Adrenal gland (tissue), 12 donors: ENCODE results near the gene GJB2. TPM values are rescaled to one million over a fixed set of nuclear protein-coding genes. Genes with fewer than 3 reads are reported as not detected.

Source experiments
- DNase-seq, 7 donors: peaks; one replicate each; pipeline ENCODE4 v3.0.0-alpha.2; 2019 to 2020
- H3K27ac ChIP-seq, 5 donors: fragments of 200-600 bp; sonication (generic) in 4 of 5; 1 replicate in 3 of 5; 2 replicates in 2 of 5; pipeline versions ENCODE4 v1.5.1 to v1.8.0; 2016 to 2020; ENCODE audit warnings: mild to moderate bottlenecking in 1 of 5
- H3K27me3 ChIP-seq: fragments of 200-600 bp; 2 replicates; pipeline ENCODE4 v1.8.0; 2021
- H3K36me3 ChIP-seq, 2 donors: fragments of 200-600 bp; replicated peaks in 1 of 2; 1 replicate in 1 of 2; 2 replicates in 1 of 2; pipeline versions ENCODE4 v1.5.1 to v1.8.0; 2018 to 2022
- H3K4me1 ChIP-seq, 2 donors: fragments of 200-600 bp; replicated peaks in 1 of 2; 1 replicate in 1 of 2; 2 replicates in 1 of 2; pipeline versions ENCODE4 v1.5.1 to v1.8.0; 2018 to 2021
- H3K4me3 ChIP-seq, 4 donors: fragments of 200-600 bp; sonication (generic) in 3 of 4; one replicate each; pipeline ENCODE4 v1.5.1; 2016 to 2018
- H3K9me3 ChIP-seq, 3 donors: fragments of 200-600 bp; sonication (generic) in 1 of 3; replicated peaks in 1 of 3; 1 replicate in 2 of 3; 2 replicates in 1 of 3; pipeline versions ENCODE4 v1.5.1 to v1.8.0; 2016 to 2021
- POLR2A ChIP-seq, 2 donors: fragments of 450-650 bp; IDR thresholded peaks; one replicate each; pipeline ENCODE4 v1.6.1; 2017; ENCODE audit warnings: antibody characterized with exemption in 2 of 2, mild to moderate bottlenecking in 2 of 2, moderate library complexity in 1 of 2
- WGBS, 4 donors: extraction: QIAGEN DNeasy Blood & Tissue Kit in 2 of 4; methylation state at CpG; one replicate each; pipeline versions ENCODE4 v1.1.5 to v1.1.7; 2013 to 2017; 5-methylcytosine and 5-hydroxymethylcytosine counted together
- intact Hi-C, 2 donors: fragments of 100-400 bp; cut with DNase I; formaldehyde crosslinking; loops; one replicate each; pipeline versions ENCODE4 v1.14.1 to v1.15.0; 2022 to 2023
- polyA plus RNA-seq, 3 donors: library from polyadenylated mRNA; stranded (reverse); fragments of 200-250 nt in 2 of 3; fragments of 350-450 nt in 1 of 3; fragmentation: Illumina TruSeq in 1 of 3; extraction: RNeasy Lipid Tissue Mini Kit (QIAGEN cat#74804) in 1 of 3; gene quantifications; one replicate each; pipeline ENCODE4 v1.2.3, GENCODE V29; 2013 to 2014
- total RNA-seq, 9 donors: library from RNA; depleted of rRNA in 4 of 9; stranded (reverse); fragments of >200 nt in 4 of 9; fragments of 120-200 nt in 1 of 9; fragmentation: NEBNext Ultra II Directional in 1 of 9; extraction: Animal tissue kit (Norgen Biotek cat#: 25700) in 1 of 9; gene quantifications; one replicate each; pipeline versions ENCODE4 v1.1.0 to v1.2.4, GENCODE V29; 2013 to 2023
- TF ChIP-seq, protein P1 (sequence below), 6 experiments: fragments of 450-650 bp in 4 of 6; fragments of 200-600 bp in 2 of 6; sonication (generic) in 1 of 6; IDR thresholded peaks; 1 replicate in 5 of 6; 2 replicates in 1 of 6; pipeline versions ENCODE4 v1.5.1 to v1.8.0; 2016 to 2021; ENCODE audit warnings: antibody characterized with exemption in 6 of 6, mild to moderate bottlenecking in 2 of 6, moderate library complexity in 1 of 6
- donor health status: healthy with polysubstance abuse.
- donor health status: Bipolar disorder and iron deficiency.
- donor health status: DM: yes; HTN: yes; CAD: no.
- donor health status: DM: no; HTN: no; CAD: no.
- donor health status: DM: no; HTN: no; CAD: no.
- donor health status: DM: yes; HTN: yes; CAD: no.

Gene GJB2
- total and polyA plus RNA-seq, 12 donors = 0.24 to 0.88 (median 0.28) TPM; not detected in 2

DNA sequence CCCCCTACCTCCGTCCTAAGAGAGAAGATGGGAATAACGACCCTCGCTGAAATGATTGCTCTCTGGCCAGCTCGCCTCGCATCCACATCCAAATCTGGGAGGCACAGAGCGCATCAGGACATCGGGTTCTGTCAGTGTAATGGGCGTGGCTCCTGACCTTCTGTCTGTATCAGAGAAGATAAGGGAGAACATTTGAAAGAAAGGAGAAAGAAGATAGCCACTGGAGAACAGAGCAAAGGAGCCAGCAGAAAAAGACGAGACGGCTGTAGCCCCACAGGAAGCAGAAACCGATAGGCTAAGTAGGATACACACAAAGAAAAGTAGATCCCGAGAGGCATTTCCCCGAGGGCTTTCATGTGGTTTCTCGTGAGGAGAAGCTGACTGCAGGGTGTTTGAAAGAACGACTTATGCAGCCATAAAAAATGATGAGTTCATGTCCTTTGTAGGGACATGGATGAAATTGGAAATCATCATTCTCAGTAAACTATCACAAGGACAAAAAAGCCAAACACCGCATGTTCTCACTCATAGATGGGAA is 14.0 kb upstream of the GJB2 start:
- WGBS, 4 donors = 67 to 78% (median 73%) methylated on average over 16 of the region's 16 CpGs
- intact Hi-C loops = no loop called here
- TF ChIP-seq POLR2A (IDR thresholded peaks at IDR 0.05) = no peak
- TF ChIP-seq, protein P1, sequence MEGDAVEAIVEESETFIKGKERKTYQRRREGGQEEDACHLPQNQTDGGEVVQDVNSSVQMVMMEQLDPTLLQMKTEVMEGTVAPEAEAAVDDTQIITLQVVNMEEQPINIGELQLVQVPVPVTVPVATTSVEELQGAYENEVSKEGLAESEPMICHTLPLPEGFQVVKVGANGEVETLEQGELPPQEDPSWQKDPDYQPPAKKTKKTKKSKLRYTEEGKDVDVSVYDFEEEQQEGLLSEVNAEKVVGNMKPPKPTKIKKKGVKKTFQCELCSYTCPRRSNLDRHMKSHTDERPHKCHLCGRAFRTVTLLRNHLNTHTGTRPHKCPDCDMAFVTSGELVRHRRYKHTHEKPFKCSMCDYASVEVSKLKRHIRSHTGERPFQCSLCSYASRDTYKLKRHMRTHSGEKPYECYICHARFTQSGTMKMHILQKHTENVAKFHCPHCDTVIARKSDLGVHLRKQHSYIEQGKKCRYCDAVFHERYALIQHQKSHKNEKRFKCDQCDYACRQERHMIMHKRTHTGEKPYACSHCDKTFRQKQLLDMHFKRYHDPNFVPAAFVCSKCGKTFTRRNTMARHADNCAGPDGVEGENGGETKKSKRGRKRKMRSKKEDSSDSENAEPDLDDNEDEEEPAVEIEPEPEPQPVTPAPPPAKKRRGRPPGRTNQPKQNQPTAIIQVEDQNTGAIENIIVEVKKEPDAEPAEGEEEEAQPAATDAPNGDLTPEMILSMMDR (IDR thresholded peaks at IDR 0.05) = no peak

DNA sequence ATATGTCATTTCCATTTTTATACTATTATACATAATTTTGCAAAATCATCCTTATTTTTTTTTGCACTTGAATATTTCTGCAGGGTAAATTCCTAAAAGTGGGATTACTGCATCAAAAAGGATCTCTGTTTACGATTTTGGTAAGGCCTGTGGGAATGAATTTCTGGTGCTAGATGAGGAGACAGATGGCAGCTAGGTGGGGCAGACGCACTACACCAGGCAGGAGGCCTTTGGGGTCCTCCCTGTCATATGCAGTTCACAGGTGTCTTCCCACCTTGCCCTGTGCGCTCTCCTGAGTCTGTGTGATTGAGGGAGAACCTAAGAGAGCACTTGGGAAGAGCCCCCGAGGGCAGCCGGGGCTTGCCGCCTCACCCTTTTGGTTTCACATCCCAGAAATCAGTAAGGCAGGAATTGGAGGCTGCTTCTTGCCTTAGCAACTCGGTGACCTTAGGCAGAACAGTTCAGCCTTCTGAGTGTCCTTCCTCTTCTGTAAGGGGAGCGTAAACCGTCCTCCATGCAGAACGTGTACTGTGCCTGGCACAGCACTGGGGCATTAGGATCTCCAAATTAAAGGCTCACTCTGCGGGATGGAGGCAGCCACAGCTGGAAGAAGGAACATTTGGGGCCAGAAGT is 13.4 kb upstream of the GJB2 start:
- Histone ChIP-seq H3K36me3 (no peaks in the 10 kb centered on the region), H3K27ac (no peak overlapping the region), H3K4me3 (no peak overlapping the region), H3K9me3 (peaks cover 0 to 6% (median 0%) of the 10 kb centered on the region in 3 donors), H3K27me3 (peaks cover 19% of the 10 kb centered on the region), H3K4me1 (no peaks in the 10 kb centered on the region)
- no peak for DNase-seq
- intact Hi-C loops = no loop called here
- TF ChIP-seq POLR2A (IDR thresholded peaks at IDR 0.05) = no peak
- WGBS, 4 donors = 53 to 73% (median 65%) methylated on average over 7 to 11 of the region's 11 CpGs

More for the DNA sequence above, 14.0 kb upstream of the GJB2 start:
- H3K27ac ChIP-seq = no peak overlapping the region
- no peak overlapping the region for H3K4me3 ChIP-seq
- H3K9me3 ChIP-seq = peaks cover 0 to 5% (median 0%) of the 10 kb centered on the region in 3 donors
- peaks cover 19% of the 10 kb centered on the region for H3K27me3 ChIP-seq
- no peaks in the 10 kb centered on the region for H3K36me3 ChIP-seq
- H3K4me1 ChIP-seq = no peaks in the 10 kb centered on the region
- DNase-seq = no peak

DNA sequence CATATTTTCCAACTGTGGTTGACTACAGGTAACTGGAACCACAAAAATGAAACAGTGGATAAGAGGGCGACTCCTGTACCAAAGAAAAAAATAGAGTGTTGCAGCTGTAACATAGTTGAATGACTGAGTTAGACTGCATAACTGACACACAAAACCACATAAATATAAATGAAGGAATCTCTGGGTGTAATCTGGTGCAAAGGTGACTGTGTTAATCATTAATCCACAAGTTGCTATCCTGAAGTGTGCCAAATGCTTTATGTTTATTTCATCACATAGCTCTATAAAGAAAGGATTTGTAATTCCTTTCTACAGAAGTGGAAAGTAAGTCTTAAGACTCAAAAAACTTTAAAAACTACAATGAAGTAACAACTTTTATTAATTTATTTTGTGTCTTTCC is 6.0 kb upstream of the GJB2 start:
- TF ChIP-seq POLR2A (IDR thresholded peaks at IDR 0.05) = no peak
- TF ChIP-seq, protein P1 (IDR thresholded peaks at IDR 0.05) = no peak
- peaks cover 0 to 4% of the 10 kb centered on the region in 2 donors for H3K4me1 ChIP-seq

DNA sequence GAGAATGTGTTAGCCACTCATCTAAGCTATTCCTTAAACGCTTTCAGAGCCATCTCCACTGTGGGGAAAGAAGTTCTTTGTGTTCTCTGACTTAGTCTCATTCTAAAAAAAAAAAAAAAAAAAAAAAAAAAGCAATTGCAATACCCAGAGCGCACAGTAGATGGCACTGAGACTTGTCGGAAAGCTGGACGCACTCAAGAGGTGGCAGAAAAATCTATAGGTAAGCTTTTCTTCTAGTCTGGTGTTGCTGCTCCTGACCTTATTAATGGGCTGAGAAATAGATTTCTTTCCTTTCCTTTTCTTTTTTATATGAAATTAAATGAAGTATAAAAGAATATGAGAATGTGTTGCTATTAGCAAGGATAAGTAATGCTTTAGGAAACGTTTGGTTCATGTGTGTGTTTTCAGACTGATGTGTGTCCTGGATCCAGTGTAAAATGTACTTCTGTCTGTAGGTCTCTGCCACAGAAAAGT is 4.7 kb upstream of the GJB2 start:
- DNase-seq = peak in 1 of 7 donors; percentile 36
- intact Hi-C loops = loop anchor here in 1 of 2 donors (10.0 kb wide), 1 partner anchor 717 kb away; no protein-coding TSS in a partner anchor
- Histone ChIP-seq H3K36me3 (no peaks in the 10 kb centered on the region), H3K27me3 (peaks cover 31% of the 10 kb centered on the region), H3K27ac (no peak overlapping the region), H3K4me1 (peaks cover 13 to 18% of the 10 kb centered on the region in 2 donors), H3K4me3 (no peak overlapping the region), H3K9me3 (peaks cover 0 to 6% (median 0%) of the 10 kb centered on the region in 3 donors)
- TF ChIP-seq, protein P1 (IDR thresholded peaks at IDR 0.05) = peak; percentile 35 to 76 (median 57)
- TF ChIP-seq POLR2A (IDR thresholded peaks at IDR 0.05) = no peak
- WGBS, 4 donors = 5 to 10% (median 7%) methylated on average over 5 of the region's 5 CpGs

More for the DNA sequence above, 6.0 kb upstream of the GJB2 start:
- H3K36me3 ChIP-seq = no peaks in the 10 kb centered on the region
- peaks cover 0 to 6% (median 0%) of the 10 kb centered on the region in 3 donors for H3K9me3 ChIP-seq
- intact Hi-C loops = loop anchor here in 1 of 2 donors (10.0 kb wide), 1 partner anchor 716 kb away; no protein-coding TSS in a partner anchor
- H3K27ac ChIP-seq = no peak overlapping the region
- WGBS, 4 donors = 66 to 83% (median 74%) methylated on average over 1 of the region's 1 CpG
- no peak overlapping the region for H3K4me3 ChIP-seq
- no peak for DNase-seq
- peaks cover 25% of the 10 kb centered on the region for H3K27me3 ChIP-seq
